ENCODE results near the gene KRT15.

The KRT15 gene

DNA sequence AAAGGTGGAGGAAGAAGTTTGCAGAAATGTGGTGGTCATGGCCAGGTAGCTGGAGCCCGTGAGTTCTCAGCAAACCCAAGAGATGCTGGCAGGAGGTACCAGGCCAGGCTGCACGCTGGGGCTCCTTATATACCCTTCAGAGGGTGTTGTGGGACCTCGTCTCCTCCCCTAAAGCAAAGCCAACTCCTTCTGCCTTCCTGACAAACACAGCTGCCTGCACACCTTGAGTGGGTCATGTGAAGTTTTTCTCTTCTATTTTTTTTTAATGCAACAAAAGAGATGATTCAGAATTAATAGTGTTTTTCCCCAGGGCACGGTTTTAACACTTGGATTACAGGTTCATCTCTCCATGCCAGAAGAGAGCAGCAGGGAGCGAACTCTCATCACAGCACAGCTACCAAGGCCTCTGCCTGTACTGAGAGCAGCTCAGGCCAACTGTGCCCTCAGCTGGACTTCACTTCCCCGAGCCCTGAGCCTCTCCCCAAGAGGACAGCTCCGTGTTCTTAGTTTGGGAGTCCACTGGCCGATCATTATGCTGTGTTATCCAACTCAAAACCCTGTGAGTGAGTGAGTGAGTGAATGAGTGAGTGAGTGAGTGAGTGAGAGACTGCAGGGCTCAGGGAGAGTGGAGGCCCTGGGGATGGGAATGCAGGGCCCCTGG lies at the start of gene KRT15:
Gene KRT15, minus strand, starts transcription at position 102 of the 661 bp plus-strand sequence. Its CDS starts 63 bp downstream, at position 39.
- Mint-ChIP-seq H3K36me3 (no peaks in the 10 kb centered on the region), H3K4me1 (no peaks in the 10 kb centered on the region), H3K4me3 (no peak within 1 kb of the TSS), H3K27me3 (peaks cover 16% of the 10 kb centered on the region), H3K27ac (peak within 1 kb of the TSS; percentile 33), H3K9me3 (no peaks in the 10 kb centered on the region)
- no peak for DNase-seq
- CTCF ChIA-PET: no interaction called here

DNA sequence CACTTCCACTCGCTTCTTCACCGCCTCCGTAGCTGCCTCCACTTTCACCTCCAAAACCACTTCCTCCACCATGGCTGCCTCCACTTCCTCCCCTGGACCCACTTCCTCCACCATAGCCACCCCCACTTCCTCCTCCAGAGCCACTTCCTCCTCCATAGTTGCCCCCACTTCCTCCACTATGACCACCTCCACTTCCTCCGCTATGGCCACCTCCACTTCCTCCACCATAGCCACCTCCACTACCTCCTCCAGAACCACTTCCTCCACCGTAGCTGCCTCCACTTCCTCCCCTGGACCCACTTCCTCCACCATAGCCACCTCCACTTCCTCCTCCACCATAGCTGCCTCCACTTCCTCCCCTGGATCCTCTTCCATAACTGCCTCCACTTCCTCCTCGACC lies 48.6 kb upstream of the KRT15 start:
- H3K4me3 Mint-ChIP-seq: no peak overlapping the region
- H3K4me1 Mint-ChIP-seq: peaks cover 8% of the 10 kb centered on the region
- DNase-seq: no peak
- peaks cover 4% of the 10 kb centered on the region for H3K36me3 Mint-ChIP-seq
- peaks cover 57% of the 10 kb centered on the region for H3K27me3 Mint-ChIP-seq
- H3K9me3 Mint-ChIP-seq: peaks cover 23% of the 10 kb centered on the region
- CTCF ChIA-PET: interaction anchor here (2.1 kb wide), 1 partner anchor 19 kb away, joined by 9 read pairs; no protein-coding TSS in a partner anchor
- peak overlapping the region; percentile 76 for H3K27ac Mint-ChIP-seq

DNA sequence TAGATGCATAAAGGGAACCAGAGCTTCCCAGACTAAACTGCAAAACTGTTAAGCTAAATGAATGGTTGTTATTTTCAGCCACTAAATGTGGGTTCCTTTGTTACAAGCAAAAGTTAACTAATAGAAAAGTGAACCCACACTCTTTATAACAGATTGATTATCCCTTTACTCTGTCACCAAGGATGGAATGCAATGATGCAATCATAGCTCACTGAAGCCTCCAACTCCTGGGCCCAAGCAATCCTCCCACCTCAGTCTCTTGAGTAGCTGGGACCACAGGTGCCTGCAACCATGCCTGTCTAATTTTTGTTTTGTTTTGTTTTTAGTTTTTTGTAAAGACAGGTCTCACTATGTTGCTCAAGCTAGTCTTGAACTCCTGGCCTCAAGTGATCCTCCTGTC lies 46.6 kb upstream of the KRT15 start:
- Mint-ChIP-seq H3K36me3 (peaks cover 4% of the 10 kb centered on the region), H3K27me3 (peaks cover 58% of the 10 kb centered on the region), H3K4me3 (no peak overlapping the region), H3K9me3 (peaks cover 23% of the 10 kb centered on the region), H3K27ac (no peak overlapping the region), H3K4me1 (peaks cover 8% of the 10 kb centered on the region)
- no peak for DNase-seq
- CTCF ChIA-PET: interaction anchor here (2.3 kb wide), 1 partner anchor 16 kb away, joined by 11 read pairs; no protein-coding TSS in a partner anchor

DNA sequence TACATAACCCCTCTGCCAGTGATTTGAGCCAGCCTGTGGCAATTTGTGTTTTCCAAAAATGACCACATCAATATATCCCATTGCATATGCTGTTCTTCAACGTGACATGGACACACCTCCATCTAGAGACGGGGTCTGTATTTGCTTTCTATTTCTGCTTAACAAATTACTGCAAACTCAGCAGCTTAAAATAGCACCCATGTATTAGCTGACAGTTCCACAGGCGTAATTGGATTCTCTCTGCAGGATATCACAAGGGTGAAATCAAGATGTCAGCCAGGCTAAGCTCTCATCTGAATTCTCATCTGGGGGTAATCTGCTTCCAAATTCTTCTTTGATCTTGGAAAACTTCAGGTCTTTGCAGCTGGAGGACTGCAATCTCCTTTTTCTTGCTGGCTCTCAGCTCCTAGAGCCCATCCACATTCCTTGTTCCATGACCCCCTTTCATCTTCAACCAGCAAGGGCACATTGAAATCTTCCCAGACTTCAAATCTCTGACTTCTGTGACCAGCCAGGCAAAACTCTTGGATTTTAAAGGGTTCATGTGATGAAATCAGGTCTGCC lies 45.0 kb upstream of the KRT15 start:
- Mint-ChIP-seq H3K4me3 (no peak overlapping the region), H3K36me3 (peaks cover 4% of the 10 kb centered on the region), H3K9me3 (peaks cover 19% of the 10 kb centered on the region), H3K4me1 (peaks cover 8% of the 10 kb centered on the region), H3K27ac (no peak overlapping the region), H3K27me3 (peaks cover 57% of the 10 kb centered on the region)
- DNase-seq: no peak
- CTCF ChIA-PET: interaction anchor here (1.7 kb wide), 1 partner anchor 14 kb away, joined by 4 read pairs; no protein-coding TSS in a partner anchor

DNA sequence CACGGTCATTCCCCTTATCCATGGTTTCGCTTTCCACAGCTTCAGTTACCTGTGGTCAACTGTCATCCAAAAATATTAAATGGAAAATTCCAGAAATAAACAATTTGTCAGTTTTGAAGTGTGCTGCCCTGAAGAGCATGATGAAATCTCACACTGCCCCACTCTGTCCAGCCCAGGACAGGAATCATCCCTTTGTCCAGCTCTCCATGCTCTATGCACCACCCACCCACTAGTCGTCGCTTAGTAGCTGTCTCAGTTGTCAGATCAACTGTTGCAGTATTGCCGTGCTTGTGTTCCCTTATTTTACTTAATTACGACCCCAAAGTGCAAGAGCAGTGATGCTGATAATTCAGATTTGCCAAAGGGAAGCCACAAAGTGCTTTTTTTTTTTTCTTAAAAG lies 42.9 kb upstream of the KRT15 start:
- H3K27me3 Mint-ChIP-seq: peaks cover 58% of the 10 kb centered on the region
- no peaks in the 10 kb centered on the region for H3K4me1 Mint-ChIP-seq
- H3K27ac Mint-ChIP-seq: no peak overlapping the region
- no peak for DNase-seq
- CTCF ChIA-PET: interaction anchor here (4.7 kb wide), 1 partner anchor 12 kb away, joined by 33 read pairs; no protein-coding TSS in a partner anchor
- H3K4me3 Mint-ChIP-seq: no peak overlapping the region
- H3K9me3 Mint-ChIP-seq: peaks cover 2% of the 10 kb centered on the region
- H3K36me3 Mint-ChIP-seq: no peaks in the 10 kb centered on the region

DNA sequence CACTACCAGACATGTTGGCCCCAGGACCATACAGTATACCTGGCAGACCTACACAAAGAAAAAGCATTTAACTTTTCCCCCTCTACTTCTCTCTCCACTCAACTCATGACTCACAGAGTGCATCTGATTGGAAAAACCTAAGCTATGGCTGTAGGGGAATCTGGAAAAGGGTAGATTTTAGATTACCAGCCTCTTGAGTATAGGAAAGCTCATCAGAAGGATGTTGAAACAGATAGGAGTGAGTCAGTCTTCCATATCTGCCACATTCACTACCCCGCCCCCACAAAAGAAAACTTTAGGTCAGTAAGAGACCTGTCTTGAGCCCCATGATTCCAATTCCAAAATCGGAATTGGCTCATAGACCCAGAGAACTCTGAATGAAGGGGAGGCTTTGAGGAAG lies 40.9 kb upstream of the KRT15 start:
- Mint-ChIP-seq H3K4me1 (no peaks in the 10 kb centered on the region), H3K4me3 (no peak overlapping the region), H3K9me3 (no peaks in the 10 kb centered on the region), H3K36me3 (no peaks in the 10 kb centered on the region), H3K27ac (no peak overlapping the region), H3K27me3 (peaks cover 66% of the 10 kb centered on the region)
- CTCF ChIA-PET: interaction anchor here (1.6 to 4.7 kb wide), 2 partner anchors 10 to 103 kb away, joined by 5 to 33 read pairs; no protein-coding TSS in a partner anchor
- DNase-seq: no peak

DNA sequence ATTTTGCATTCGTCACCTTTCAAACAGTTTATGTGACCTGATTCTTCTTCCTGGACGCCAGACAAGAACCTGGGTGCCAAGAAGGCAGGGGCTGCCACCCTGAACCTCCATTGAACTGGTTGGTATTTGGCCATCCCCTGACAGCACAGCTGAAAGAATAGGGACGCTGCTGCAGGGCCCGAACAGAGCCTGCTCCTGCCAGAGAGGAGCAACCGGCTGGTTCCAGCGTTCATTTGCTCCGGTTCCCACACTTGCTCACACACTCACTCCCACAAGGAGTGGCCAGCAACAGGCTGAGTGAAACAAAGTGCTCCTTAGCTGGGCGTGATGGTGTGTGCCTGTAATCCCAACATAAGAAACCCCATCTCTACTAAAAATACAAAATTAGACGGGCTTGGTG lies 38.2 kb upstream of the KRT15 start:
- H3K9me3 Mint-ChIP-seq: no peaks in the 10 kb centered on the region
- CTCF ChIA-PET: interaction anchor here (0.9 kb wide), 1 partner anchor 92 kb away, joined by 4 read pairs; no protein-coding TSS in a partner anchor
- no peak overlapping the region for H3K4me3 Mint-ChIP-seq
- H3K27me3 Mint-ChIP-seq: peaks cover 61% of the 10 kb centered on the region
- H3K27ac Mint-ChIP-seq: no peak overlapping the region
- H3K36me3 Mint-ChIP-seq: no peaks in the 10 kb centered on the region
- DNase-seq: no peak
- no peaks in the 10 kb centered on the region for H3K4me1 Mint-ChIP-seq

DNA sequence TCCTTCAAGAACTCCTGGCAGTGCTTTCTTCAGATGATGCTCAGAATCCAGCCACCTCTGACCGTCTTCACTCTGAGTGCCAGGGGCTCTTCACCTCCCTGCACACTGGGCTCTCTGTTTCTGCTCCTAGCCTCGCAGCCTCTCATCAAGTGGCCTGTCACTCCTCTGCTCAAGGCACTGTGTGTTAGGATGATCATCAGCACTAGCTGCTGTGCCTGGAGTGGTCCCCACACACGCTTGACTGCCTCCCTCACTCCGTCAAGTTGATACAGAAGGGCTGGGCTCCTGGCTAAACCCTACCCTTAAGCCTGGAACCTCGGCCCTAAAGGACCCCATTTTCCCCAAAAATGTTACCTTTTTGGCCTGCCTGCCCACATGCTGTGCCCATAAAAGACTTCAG lies 37.6 kb upstream of the KRT15 start:
- Mint-ChIP-seq H3K4me1 (no peaks in the 10 kb centered on the region), H3K9me3 (no peaks in the 10 kb centered on the region), H3K27me3 (peaks cover 61% of the 10 kb centered on the region), H3K4me3 (no peak overlapping the region), H3K27ac (no peak overlapping the region), H3K36me3 (no peaks in the 10 kb centered on the region)
- DNase-seq: no peak
- CTCF ChIA-PET: no interaction called here

DNA sequence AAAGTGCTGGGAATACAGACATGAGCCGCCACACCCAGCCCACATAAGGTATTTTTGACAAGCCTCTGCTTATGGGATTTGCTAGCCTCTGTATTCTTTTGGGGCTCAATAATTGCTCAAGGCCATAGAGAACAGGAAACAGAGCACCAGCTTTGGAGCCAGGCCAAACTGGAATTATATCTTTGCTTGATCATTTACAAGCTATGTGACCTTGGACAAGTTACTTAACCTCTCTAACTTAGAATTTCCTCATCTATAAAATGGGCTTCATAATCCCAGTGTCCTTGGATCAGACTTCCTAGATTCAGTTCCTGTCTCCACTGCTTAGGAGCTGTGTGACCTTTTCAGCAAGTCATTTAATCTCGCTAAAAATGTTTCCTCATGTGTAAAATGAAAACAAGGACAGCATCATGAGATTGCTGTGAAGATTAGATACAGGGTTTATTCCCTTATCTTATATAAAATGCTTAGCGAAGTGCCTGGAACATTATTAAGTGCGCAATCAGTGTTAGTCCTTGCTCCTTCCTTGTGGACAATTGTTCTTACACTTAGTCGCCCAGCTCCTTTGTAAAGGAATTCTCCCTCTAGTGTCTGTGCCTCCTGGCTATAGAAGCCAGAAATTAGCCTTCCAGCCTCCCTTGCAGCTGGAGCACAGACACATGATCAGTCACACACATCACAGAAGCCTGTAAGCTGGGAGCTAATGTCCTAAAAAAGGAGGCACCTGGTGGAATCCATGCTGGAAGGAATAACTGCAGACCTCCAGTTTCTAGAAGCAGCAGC lies 36.6 kb upstream of the KRT15 start:
- Mint-ChIP-seq H3K4me3 (no peak overlapping the region), H3K27ac (no peak overlapping the region), H3K9me3 (no peaks in the 10 kb centered on the region), H3K36me3 (no peaks in the 10 kb centered on the region), H3K4me1 (no peaks in the 10 kb centered on the region), H3K27me3 (peaks cover 58% of the 10 kb centered on the region)
- DNase-seq: no peak
- CTCF ChIA-PET: interaction anchor here (1.0 kb wide), 1 partner anchor 108 kb away, joined by 3 read pairs; no protein-coding TSS in a partner anchor

DNA sequence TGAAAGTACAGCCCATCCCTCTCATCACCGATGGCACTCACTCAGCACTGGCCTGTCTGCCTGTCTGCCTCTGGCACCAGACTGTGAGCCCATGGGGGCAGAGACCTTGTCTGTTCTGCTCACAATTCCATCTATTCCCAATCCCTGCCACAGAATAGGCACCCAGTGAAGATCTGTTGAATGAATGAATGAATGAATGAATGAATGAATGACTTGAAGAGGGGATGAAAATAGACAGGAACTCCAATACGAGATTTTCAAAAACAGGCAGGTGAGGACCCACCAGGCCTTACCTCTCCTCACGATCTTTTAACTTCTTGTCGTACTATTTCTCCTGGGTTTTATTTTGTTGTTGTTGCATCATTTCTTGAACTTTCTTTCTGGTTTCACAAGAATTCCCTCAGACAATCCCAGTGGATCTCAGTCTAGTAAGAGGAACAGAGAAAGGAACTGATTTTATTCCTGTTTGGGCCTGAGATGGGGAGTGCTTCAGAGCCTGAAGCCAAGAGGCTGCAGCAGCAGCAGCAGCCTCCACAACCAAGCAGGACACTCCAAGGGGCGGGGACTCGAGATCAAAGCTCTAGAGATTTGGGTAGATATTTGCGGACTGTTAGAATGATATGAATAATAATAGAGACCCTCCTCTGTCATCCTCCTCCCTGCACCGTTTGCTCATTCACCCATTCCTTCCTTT lies 35.4 kb upstream of the KRT15 start:
- H3K27ac Mint-ChIP-seq: no peak overlapping the region

DNA sequence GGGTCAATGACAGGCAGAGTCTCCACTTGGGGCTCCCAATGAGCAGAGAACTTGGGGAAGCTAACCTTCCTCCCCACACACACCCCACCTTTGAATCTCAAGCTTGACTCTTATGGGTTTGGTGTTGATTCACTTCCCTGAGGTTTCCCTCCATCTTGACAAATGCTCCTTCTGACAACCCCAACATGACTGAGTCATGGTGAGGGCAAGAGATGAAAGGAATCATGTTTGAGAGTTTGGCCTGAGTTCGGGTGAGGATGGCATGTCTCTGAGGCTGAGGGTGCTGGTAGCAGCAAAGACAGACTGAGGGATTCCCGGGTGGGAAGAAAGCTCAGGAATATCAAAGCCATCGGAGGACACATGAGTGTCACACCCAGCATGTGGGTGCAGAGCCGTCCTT lies 34.5 kb upstream of the KRT15 start:
- H3K27ac Mint-ChIP-seq: no peak overlapping the region
- H3K9me3 Mint-ChIP-seq: no peaks in the 10 kb centered on the region
- H3K27me3 Mint-ChIP-seq: peaks cover 57% of the 10 kb centered on the region
- no peak overlapping the region for H3K4me3 Mint-ChIP-seq
- peaks cover 16% of the 10 kb centered on the region for H3K4me1 Mint-ChIP-seq
- CTCF ChIA-PET: interaction anchor here (0.7 to 6.8 kb wide), 3 partner anchors 97 to 696 kb away, joined by 3 to 165 read pairs (median 142); no protein-coding TSS in a partner anchor
- no peaks in the 10 kb centered on the region for H3K36me3 Mint-ChIP-seq
- no peak for DNase-seq

More for the DNA sequence above, 35.4 kb upstream of the KRT15 start:
- peaks cover 50% of the 10 kb centered on the region for H3K27me3 Mint-ChIP-seq
- no peaks in the 10 kb centered on the region for H3K9me3 Mint-ChIP-seq
- CTCF ChIA-PET: interaction anchor here (6.8 kb wide), 1 partner anchor 110 kb away, joined by 165 read pairs; no protein-coding TSS in a partner anchor
- no peaks in the 10 kb centered on the region for H3K36me3 Mint-ChIP-seq
- peaks cover 6% of the 10 kb centered on the region for H3K4me1 Mint-ChIP-seq
- DNase-seq: no peak
- no peak overlapping the region for H3K4me3 Mint-ChIP-seq

DNA sequence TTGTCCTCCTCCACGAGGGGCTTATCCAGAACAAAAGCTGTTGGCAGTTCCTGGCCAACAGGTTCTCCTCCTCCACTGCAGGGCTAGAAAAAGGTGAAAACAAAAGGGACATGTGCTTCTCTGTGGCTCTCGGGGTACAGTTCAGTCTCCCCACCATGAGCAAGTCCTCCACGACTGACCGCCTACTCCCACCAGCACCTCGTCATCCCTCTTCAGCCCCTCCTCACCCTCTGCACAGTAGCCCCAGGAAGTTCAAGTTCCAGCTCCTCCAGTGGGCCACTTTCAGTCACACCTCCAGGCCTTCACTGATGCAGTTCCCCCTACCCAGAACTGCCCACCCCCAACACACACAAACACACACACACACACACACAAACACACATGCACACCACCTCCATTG lies 33.8 kb upstream of the KRT15 start:
- Mint-ChIP-seq H3K4me1 (peaks cover 23% of the 10 kb centered on the region), H3K36me3 (no peaks in the 10 kb centered on the region), H3K9me3 (no peaks in the 10 kb centered on the region), H3K4me3 (no peak overlapping the region), H3K27me3 (peaks cover 64% of the 10 kb centered on the region), H3K27ac (no peak overlapping the region)
- CTCF ChIA-PET: interaction anchor here (0.7 to 6.8 kb wide), 3 partner anchors 92 to 112 kb away, joined by 3 to 165 read pairs (median 142); no protein-coding TSS in a partner anchor
- no peak for DNase-seq

DNA sequence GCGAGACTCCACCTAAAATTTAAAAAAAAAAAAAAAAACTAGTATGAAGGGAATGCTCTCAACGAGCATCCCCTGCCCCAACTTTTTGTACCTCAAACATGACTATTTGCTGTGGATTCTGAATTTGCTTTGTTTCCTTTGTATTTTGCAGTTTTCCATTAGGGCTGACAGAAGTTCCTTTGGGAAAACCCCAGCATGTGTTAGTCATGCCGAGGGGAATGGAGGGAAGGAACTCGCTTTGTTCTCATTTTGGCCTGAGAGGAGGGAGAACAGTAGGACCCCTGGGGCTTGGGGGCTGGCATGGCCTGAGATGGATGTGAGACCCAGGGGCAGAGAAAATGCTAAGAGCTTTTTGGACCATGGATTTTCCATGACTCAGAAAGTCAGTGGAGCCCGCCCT lies 32.7 kb upstream of the KRT15 start:
- no peak overlapping the region for H3K27ac Mint-ChIP-seq
- no peak overlapping the region for H3K4me3 Mint-ChIP-seq
- peaks cover 61% of the 10 kb centered on the region for H3K27me3 Mint-ChIP-seq
- H3K9me3 Mint-ChIP-seq: peaks cover 4% of the 10 kb centered on the region
- H3K4me1 Mint-ChIP-seq: peaks cover 23% of the 10 kb centered on the region
- CTCF ChIA-PET: interaction anchor here (6.6 to 6.8 kb wide), 2 partner anchors 98 to 113 kb away, joined by 142 to 165 read pairs; no protein-coding TSS in a partner anchor
- no peaks in the 10 kb centered on the region for H3K36me3 Mint-ChIP-seq
- DNase-seq: no peak

Data from activated naive CD4-positive, alpha-beta T cell treated with anti-CD3 and anti-CD28 coated beads, Interleukin-2, amount 10 ng/mL, durations not matched to agents 7 days and 5 days (primary cell).